ENCODE data around the gene EXOSC3.
"Not testable (repeated sequence)": the region's sequence is repeated elsewhere in the genome, so short reads cannot be mapped to it uniquely, and the experiment has no call there.

EXOSC3 gene

DNA sequence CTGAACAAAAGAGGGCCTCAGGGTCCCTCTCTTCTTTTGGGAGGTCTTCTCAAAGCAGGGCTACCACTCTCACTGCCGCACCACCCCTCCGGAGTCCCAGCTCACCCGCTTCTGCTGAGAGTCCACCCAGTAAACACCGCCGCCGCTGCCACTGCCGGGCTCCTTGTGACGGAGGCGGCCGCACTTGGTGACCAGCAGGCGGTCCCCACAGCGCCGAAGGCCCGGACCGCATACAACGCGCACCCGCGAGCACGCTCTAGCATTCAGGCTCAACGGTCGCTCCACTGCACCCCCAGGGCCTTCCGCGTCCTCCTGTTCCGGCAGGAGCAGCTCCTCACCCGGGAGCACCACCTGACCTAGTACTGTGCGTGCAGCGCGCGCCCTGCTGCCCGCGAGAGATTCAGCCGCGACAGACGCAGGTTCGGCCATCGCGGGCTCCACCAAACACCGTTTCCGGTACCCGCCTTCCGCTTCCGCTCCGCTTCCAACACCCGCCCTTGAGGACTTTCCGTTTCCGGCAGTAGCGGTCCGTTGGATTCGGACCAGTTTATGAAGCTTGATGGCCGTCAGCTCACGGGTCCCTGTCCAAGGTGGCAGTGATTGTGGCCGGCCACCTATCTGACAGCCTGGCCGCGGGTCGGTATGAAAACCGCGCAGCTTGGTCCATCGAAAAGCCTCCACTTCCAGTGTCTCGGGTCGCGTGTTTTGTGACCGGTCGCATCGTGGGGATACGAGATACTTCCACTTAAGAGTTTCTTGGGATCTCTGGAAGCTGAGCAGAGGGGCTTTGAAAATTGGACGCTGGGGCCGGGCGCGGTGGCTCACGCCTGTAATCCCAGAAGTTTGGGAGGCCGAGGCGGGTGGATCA lies at the start of gene EXOSC3:
Gene EXOSC3 (minus strand): TSS at position 449 of the 868 bp plus-strand sequence. CDS start 20 bp downstream, at position 429.
- peak; percentile 89 for DNase-seq (ENCODE audit: low spot score)

GRCh38 chr9:37827483-37828165 lies 42.8 kb upstream of the EXOSC3 start:
- no peak for DNase-seq (ENCODE audit: low spot score)

DNA sequence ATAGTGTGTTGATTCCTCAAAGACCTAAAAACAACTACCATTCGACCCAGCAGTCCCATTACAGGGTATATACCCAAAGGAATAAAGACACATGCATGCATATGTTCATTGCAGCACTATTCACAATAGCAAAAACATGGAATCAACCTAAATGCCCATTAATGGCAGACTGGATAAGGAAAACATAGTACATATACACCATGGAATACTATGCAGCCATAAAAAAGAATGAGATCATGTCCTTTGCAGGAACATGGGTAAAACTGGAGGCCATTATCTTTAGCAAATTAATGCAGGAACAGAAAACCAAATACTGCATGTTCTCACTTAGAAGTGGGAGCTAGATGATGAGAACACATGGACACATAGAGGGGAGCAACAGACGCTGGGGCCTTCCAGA lies 40.3 kb upstream of the EXOSC3 start:
- DNase-seq (ENCODE audit: low spot score), result not testable (repeated sequence)

GRCh38 chr9:37820142-37820541 lies 35.3 kb upstream of the EXOSC3 start:
- no peak for DNase-seq (ENCODE audit: low spot score)

DNA sequence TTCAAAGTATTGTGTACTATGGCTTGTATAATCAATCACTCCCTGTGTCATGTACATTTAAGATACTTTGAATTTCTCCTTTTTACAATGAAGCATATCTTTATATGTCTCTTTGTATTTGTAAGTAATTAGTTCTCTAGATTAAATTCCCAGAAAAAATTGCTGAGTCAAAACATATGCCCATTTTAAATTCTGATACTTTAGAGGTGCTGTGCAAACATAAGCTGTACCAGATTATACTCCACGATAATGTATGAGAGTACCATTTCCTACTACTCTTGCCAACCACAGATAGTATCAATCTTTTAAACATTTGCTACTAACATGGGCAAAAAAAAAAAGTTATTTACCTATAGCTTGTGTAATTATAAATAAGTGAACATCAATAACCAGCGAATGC lies 34.0 kb upstream of the EXOSC3 start:
- DNase-seq (ENCODE audit: low spot score), result no peak

GRCh38 chr9:37812773-37813379 lies 28.0 kb upstream of the EXOSC3 start:
- no peak for DNase-seq (ENCODE audit: low spot score)

DNA sequence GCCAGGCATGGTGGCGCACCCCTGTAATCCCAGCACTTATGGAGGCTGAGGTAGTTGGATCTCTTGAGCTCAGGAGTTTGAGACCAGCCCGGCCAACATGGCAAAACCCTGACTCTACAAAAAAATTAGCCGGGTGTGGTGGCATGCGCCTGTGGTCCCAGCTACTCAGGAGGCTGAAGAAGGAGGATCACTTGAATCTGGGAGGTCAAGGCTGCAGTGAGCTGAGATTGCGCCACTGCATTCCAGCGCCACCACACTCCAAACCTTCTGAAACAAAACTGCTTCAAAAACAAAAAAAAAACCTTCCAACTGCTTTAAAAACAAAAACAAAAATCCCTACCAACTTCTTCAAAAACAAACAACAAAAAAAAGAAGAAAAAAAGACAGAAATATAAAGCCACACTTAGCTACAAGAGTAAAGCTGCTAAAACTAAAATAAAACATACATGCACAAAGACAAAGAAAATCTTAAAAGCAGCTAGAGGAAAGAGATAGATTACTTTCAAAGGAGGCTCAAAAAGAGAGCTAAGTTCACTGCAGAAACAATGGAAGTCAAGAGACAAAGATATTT lies 27.1 kb upstream of the EXOSC3 start:
- no peak for DNase-seq (ENCODE audit: low spot score)

- DNase-seq (ENCODE audit: low spot score), result not testable (repeated sequence)
These were observed 24.8 kb upstream of the EXOSC3 start for GRCh38 chr9:37809676-37810075.

DNA sequence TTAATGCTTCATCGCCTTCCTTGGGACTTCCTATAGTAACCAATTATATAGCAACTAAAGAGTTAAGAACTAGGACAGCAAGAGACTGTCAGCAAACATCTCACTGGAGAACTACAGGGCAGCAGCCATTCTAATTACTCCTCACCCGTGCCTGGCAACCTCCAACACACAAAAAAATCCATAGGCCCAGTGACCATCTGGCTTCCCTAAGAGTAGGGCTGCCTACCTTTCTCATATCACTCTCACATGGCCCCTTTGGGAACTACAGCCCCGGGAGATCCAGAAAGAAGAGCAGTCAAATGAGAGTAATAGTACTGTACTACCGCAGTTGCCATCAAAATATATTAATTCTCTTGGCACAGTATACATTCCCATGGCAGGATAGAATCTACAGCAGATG lies 21.4 kb upstream of the EXOSC3 start:
- DNase-seq (ENCODE audit: low spot score), result no peak

DNA sequence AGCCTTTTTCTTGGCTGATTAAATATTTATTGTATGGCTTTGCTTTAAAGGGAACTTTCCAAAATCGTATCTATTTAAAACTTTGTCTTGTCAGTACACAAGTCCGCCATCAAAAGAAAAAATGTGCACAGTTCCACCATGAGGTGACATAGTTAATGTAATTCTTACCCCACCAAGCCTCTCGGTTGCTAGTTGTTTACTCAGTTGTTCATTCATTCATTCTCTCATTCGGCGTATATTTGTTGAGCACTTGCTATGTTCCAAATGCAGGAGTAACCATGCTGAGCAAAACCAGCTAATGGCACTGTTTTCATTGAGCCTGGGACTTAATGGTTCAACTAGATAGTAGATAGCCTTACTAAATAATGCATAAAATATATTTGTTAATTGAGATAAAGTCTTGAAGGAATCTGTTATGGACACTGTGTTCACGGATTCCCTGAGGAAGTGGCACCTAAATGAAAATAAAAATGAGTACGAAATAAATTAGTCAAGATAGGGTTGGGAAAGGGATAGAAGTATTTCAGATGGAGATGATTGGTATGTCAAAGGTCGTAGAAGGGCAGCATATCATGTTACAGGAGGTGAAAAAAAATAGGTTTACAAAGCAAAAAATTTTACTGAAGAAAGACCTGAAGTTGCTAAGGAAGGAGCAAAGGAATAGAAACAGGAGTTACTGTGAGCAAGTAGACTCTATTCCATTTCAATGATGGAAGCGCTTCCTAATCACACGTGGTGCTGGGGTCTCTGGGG lies 17.3 kb upstream of the EXOSC3 start:
- DNase-seq (ENCODE audit: low spot score), result no peak

DNA sequence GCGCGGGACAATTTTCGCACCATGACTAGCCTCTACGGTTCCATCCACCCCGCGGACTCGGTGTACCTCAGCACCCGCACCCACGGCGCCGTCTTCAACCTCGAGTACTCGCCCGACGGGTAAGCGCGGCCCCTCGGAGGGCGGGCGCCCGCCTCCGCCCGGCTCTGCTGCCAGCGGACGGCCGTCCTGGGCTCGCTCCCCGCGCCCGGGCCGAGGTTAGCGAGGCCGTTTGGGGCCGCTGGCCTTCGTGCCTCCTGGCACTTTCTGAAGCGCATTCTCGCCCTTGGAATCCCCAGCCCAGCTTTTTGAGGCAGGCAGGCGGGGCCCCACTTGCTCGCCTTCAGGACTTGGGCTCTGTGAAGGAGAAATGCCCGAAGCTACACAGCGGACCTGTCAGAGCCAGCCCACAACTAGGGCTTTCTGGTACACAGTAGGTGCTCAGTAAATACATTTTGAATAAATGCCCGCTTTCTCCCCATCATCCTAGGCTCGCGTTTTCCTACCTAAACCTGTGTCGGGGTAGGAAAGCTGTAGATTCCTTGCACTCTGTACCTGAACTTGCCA lies 16.5 kb upstream of the EXOSC3 start:
- peak; percentile 32 for DNase-seq (ENCODE audit: low spot score)

GRCh38 chr9:37800631-37801286 lies 15.9 kb upstream of the EXOSC3 start, which contains the start of gene DCAF10:
TSS of gene DCAF10 (plus strand) at chr9:37800797. CDS start at chr9:37800867, 70 bp downstream.
- DNase-seq (ENCODE audit: low spot score), result peak; percentile 83

DNA sequence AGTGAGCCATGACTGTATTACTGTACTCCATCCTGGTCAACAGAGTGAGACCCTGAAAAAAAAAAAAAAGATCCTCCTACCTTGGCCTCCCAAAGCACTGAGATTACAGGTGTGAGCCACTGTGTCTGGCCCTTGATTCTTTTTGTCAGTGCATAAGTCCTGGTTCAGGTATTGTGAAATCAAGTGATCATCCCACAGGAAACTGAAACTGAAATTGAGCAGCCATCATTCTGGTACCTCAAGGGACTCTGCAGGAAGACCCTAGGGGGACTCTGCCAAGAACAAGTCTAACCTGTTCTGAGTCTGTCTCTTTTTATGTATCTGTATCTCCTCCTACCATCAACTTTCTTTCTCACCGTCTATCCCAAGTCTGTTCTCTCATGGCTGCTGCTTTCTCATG lies 13.8 kb upstream of the EXOSC3 start:
- DNase-seq (ENCODE audit: low spot score), result no peak

DNA sequence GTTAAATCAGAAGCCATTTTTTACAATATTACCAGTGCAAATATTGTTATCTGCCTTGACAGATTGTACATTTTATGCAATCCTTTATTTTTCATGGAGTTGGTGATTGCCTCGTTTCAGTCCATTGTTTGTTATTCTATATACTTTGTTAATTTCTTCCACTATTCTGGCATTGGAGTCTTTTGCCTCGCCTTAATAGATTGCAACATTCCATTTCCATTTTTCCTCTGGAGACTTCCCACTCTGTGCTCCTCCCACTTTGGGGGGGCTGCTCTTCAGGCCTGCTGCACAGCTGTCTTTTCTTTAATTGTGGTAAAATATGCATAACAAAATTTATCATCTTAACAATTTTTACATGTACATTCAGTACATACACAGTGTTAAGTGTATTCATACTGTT lies 11.4 kb upstream of the EXOSC3 start:
- DNase-seq (ENCODE audit: low spot score), result no peak

GRCh38 chr9:37792122-37792521 lies 7.3 kb upstream of the EXOSC3 start:
- DNase-seq (ENCODE audit: low spot score), result no peak

GRCh38 chr9:37790096-37790495 lies 5.2 kb upstream of the EXOSC3 start:
- no peak for DNase-seq (ENCODE audit: low spot score)

DNA sequence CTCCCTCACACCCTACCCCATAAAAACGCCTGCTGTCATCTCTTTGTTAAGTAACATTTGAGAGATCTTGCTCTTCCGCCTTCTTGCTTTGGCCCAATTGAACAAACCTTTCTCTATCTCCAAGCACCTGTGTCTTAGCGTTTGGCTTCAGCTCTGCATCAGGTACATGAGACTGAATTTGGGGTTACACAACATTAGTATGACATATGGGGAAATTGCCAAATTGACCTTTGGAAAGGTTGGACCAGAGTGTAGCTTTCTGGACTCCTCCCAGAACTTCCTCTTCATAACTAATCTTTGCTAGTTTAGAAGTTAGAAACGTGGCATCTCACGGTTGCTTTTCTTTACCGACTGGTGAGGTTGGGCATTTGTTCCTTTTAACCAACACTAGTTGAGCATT lies 3.5 kb upstream of the EXOSC3 start:
- DNase-seq (ENCODE audit: low spot score), result no peak

DNA sequence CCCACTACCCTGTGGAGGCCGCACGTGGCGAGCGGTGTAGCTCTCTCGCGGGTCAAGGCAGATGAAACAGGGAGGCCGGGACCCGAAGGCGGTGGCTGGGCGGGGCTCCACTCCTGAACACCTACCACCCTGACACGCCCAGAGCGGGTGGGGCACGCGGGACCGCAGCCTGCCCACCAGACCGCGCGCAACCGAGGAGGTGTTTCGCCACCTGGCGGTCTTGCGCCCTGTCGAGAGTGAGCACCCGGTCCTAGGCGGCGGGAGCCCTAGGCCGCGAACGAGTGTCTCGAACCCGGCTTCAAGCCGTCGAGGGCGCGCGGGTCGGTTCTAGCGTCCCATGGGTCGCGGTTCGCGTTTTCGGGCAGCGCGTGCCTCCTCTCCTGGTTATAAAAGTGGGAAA lies 2.2 kb upstream of the EXOSC3 start:
- no peak for DNase-seq (ENCODE audit: low spot score)

DNA sequence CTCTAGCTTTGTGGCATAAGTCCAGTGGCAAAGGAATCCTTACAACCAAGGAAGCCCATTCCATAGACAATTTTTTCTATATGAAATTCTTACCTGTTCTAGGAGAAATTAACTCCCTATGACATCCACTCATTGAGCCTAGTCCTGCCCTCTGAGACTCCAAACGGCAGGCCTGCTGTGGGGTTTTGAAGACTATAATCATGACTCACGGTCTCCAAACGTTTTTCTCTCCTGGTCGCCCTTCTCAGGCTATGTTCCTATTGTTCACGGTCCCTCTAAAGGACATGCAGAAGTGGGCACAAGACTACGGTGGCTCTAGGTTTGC lies 611 bp downstream of the EXOSC3 start:
- peak; percentile 18 for DNase-seq (ENCODE audit: low spot score)

DNA sequence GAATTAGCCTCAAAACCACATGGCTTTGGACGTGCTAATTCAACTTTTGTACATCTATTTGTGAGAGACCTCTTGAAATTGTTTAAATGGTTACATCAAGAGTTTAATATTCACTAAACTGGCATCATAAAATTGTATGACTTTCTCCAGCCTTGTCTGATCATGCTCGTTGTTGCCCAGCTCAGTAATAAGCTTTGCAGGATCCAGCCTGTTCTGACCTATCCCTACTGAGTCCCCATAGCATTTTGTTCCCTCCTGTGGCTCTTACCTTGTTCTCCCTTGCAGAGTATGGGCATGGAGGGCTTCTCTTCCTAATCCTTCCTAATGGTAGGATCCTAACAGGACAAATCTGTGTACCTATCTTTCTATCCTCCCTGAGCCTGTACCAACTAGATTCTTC lies 6.3 kb downstream of the EXOSC3 start:
- no peak for DNase-seq (ENCODE audit: low spot score)

GRCh38 chr9:37776328-37776727 lies 8.5 kb downstream of the EXOSC3 start:
- peak; percentile 14 for DNase-seq (ENCODE audit: low spot score)

Measured in AG08395 (cell line).